Measurements from ENCODE around the gene ADGRG6. TPM values are rescaled to one million over a fixed set of nuclear protein-coding genes. Genes with fewer than 3 reads are reported as not detected.

ADGRG6 gene
- total RNA-seq, 1 experiment from 2014 or later = 5.3 TPM

- no peak for TF ChIP-seq HMGA2 (CRISPR knock-in tag; IDR thresholded peaks at IDR 0.05)
- no peak for TF ChIP-seq TCF7 (CRISPR knock-in tag; IDR thresholded peaks at IDR 0.05; ENCODE audit: low read depth)
- no peak for TF ChIP-seq CDX4 (CRISPR knock-in tag; IDR thresholded peaks at IDR 0.05; ENCODE audit: borderline replicate concordance)
- TF ChIP-seq IRF1 (CRISPR knock-in tag; IDR thresholded peaks at IDR 0.05) = no peak
- TF ChIP-seq NR3C1 (CRISPR knock-in tag; conservative IDR thresholded peaks at IDR 0.05; ENCODE audit: low read depth) = no peak
- TF ChIP-seq HMGXB4 (CRISPR knock-in tag; IDR thresholded peaks at IDR 0.05) = no peak
- TF ChIP-seq ZNF512 (CRISPR knock-in tag; IDR thresholded peaks at IDR 0.05; ENCODE audit: borderline replicate concordance) = no peak
- no peak for TF ChIP-seq KAT7 (CRISPR knock-in tag; IDR thresholded peaks at IDR 0.05; ENCODE audit: borderline replicate concordance)
These were observed 43.5 kb upstream of the ADGRG6 start (continued) for GRCh38 chr6:142258305-142258704.

- no peak overlapping the region for H3K27ac Mint-ChIP-seq
- no peaks in the 10 kb centered on the region for H3K27me3 Mint-ChIP-seq (ENCODE audit: low read depth)
- CTCF ChIA-PET = no interaction called here
- no peaks in the 10 kb centered on the region for H3K36me3 Mint-ChIP-seq
- TF ChIP-seq SOX15 (CRISPR knock-in tag; IDR thresholded peaks at IDR 0.05) = no peak
- no peak for TF ChIP-seq MYBL2 (CRISPR knock-in tag; IDR thresholded peaks at IDR 0.05)
- no peak for TF ChIP-seq NFE2L1 (CRISPR knock-in tag; IDR thresholded peaks at IDR 0.05)
- TF ChIP-seq GTF2I (CRISPR knock-in tag; conservative IDR thresholded peaks at IDR 0.05) = no peak
- TF ChIP-seq ARID4B (CRISPR knock-in tag; IDR thresholded peaks at IDR 0.05; ENCODE audit: borderline replicate concordance) = no peak
- TF ChIP-seq OVOL2 (CRISPR knock-in tag; IDR thresholded peaks at IDR 0.05; ENCODE audit: borderline replicate concordance) = no peak
- no peak for TF ChIP-seq RELA (CRISPR knock-in tag; IDR thresholded peaks at IDR 0.05; ENCODE audit: borderline replicate concordance)
- no peak for TF ChIP-seq SMAD3 (CRISPR knock-in tag; IDR thresholded peaks at IDR 0.05; ENCODE audit: borderline replicate concordance)
- no peak for TF ChIP-seq RORB (CRISPR knock-in tag; IDR thresholded peaks at IDR 0.05)
- no peak for TF ChIP-seq IRF1 (CRISPR knock-in tag; IDR thresholded peaks at IDR 0.05)
- no peak for TF ChIP-seq ZNF232 (CRISPR knock-in tag; IDR thresholded peaks at IDR 0.05)
- TF ChIP-seq ZNF396 (CRISPR knock-in tag; IDR thresholded peaks at IDR 0.05; ENCODE audit: borderline replicate concordance) = no peak
- no peak for TF ChIP-seq JUN (CRISPR knock-in tag; IDR thresholded peaks at IDR 0.05)
- TF ChIP-seq CREB1 (CRISPR knock-in tag; IDR thresholded peaks at IDR 0.05) = no peak
- no peak for TF ChIP-seq GABPB1 (CRISPR knock-in tag; IDR thresholded peaks at IDR 0.05)
- TF ChIP-seq PREB (CRISPR knock-in tag; IDR thresholded peaks at IDR 0.05; ENCODE audit: borderline replicate concordance) = no peak
- no peak for TF ChIP-seq HMGXB4 (CRISPR knock-in tag; IDR thresholded peaks at IDR 0.05)
- DNase-seq (ENCODE audit: low spot score) = no peak
- H3K4me3 Mint-ChIP-seq = no peak overlapping the region
- no peaks in the 10 kb centered on the region for H3K9me3 Mint-ChIP-seq
- no peak for ATAC-seq
- POLR2A ChIA-PET = no interaction called here
- H3K4me1 Mint-ChIP-seq = no peaks in the 10 kb centered on the region
These were observed 43.0 kb upstream of the ADGRG6 start for GRCh38 chr6:142258757-142259156.
